ENCODE measurements around the gene CCR9. TPM values are rescaled to one million over a fixed set of nuclear protein-coding genes. Genes with fewer than 3 reads are reported as not detected.

Gene CCR9
- total and polyA plus RNA-seq, 8 donors: 0.12 TPM; not detected in 7

- H3K27ac ChIP-seq: no peak overlapping the region
- ATAC-seq (peak in 1 of 4 donors; percentile 54), DNase-seq (no peak), FAIRE-seq (no peak)
- no peaks in the 10 kb centered on the region for H3K4me1 ChIP-seq
- H3K9me3 ChIP-seq: no peaks in the 10 kb centered on the region
- WGBS, 2 donors: 75 to 80% methylated on average over 9 of the region's 9 CpGs
- H3K36me3 ChIP-seq: no peaks in the 10 kb centered on the region
- intact Hi-C loops (cut with DNase I): no loop called here
- no peak for TF ChIP-seq CTCF (IDR thresholded peaks at IDR 0.05)
- no peaks in the 10 kb centered on the region for H3K27me3 ChIP-seq
- H3K4me3 ChIP-seq: no peak overlapping the region
Observed at GRCh38 chr3:45906681-45907407, 20.5 kb downstream of the CCR9 start.

- intact Hi-C loops (cut with DNase I): no loop called here
- Histone ChIP-seq H3K27me3 (no peaks in the 10 kb centered on the region), H3K36me3 (no peaks in the 10 kb centered on the region), H3K27ac (no peak overlapping the region), H3K4me3 (no peak overlapping the region), H3K4me1 (no peaks in the 10 kb centered on the region), H3K9me3 (no peaks in the 10 kb centered on the region)
- peak in 1 of 4 donors; percentile 46 for ATAC-seq
- FAIRE-seq: no peak
- WGBS, 2 donors: 85 to 88% methylated on average over 13 of the region's 13 CpGs
- TF ChIP-seq CTCF (IDR thresholded peaks at IDR 0.05): no peak
- DNase-seq: peak in 1 of 6 donors; percentile 12
Observed at GRCh38 chr3:45907769-45908705, 21.7 kb downstream of the CCR9 start.

GRCh38 chr3:45908761-45909160, 22.4 kb downstream of the CCR9 start:
- intact Hi-C loops (cut with DNase I): no loop called here
- H3K36me3 ChIP-seq: no peaks in the 10 kb centered on the region
- no peak overlapping the region for H3K4me3 ChIP-seq
- no peak for FAIRE-seq
- H3K27ac ChIP-seq: no peak overlapping the region
- H3K9me3 ChIP-seq: no peaks in the 10 kb centered on the region
- no peaks in the 10 kb centered on the region for H3K27me3 ChIP-seq
- 84 to 89% methylated on average over 7 of the region's 7 CpGs for WGBS, 2 donors
- no peak for ATAC-seq
- DNase-seq: no peak
- no peaks in the 10 kb centered on the region for H3K4me1 ChIP-seq
- no peak for TF ChIP-seq CTCF (IDR thresholded peaks at IDR 0.05)

GRCh38 chr3:45909542-45909941, 23.2 kb downstream of the CCR9 start:
- 85 to 90% methylated on average over 6 of the region's 6 CpGs for WGBS, 2 donors
- Histone ChIP-seq H3K9me3 (no peaks in the 10 kb centered on the region), H3K27ac (no peak overlapping the region), H3K27me3 (no peaks in the 10 kb centered on the region), H3K4me3 (no peak overlapping the region), H3K36me3 (no peaks in the 10 kb centered on the region), H3K4me1 (no peaks in the 10 kb centered on the region)
- ATAC-seq: no peak
- no peak for FAIRE-seq
- TF ChIP-seq CTCF (IDR thresholded peaks at IDR 0.05): no peak
- DNase-seq: peak in 1 of 6 donors; percentile 6
- intact Hi-C loops (cut with DNase I): no loop called here

Measured in pancreas (tissue), 10 donors.